ENCODE measurements around the gene GPBAR1. TPM values are rescaled to one million over a fixed set of nuclear protein-coding genes. Genes with fewer than 3 reads are reported as not detected.

GPBAR1 gene
- total RNA-seq, 4 donors from 2014 or later = 3.3 to 7.0 (median 3.9) TPM

DNA sequence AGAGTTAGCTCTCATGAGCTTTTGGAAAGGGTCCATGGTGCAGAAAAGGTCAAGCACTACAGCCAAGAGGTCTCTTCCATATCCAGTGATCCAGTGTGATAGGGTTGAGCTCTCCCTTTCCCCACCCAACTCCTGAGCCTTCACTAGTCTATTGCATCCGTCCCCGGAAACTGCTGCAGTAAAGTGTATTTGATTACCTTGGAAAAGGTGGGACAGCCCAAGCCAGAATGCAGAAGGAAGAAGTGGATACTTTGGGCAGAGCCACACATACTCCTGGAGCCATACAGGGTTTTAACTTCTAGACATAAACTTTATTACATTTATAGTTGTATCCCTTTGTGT lies 13.1 kb downstream of the GPBAR1 start:
- H3K27ac ChIP-seq = peak overlapping the region in 3 of 4 donors; percentile 63 to 76 (median 69)

GRCh38 chr2:218274586-218274985 lies 13.8 kb downstream of the GPBAR1 start:
- DNase-seq = no peak
- peaks cover 0 to 44% (median 20%) of the 10 kb centered on the region in 4 donors for H3K4me1 ChIP-seq
- peaks cover 0 to 62% (median 3%) of the 10 kb centered on the region in 3 donors for H3K36me3 ChIP-seq
- no peaks in the 10 kb centered on the region for H3K27me3 ChIP-seq
- H3K9me3 ChIP-seq = no peaks in the 10 kb centered on the region
- H3K4me3 ChIP-seq = no peak overlapping the region
- H3K27ac ChIP-seq = peak overlapping the region in 2 of 4 donors; percentile 63 to 76
- TF ChIP-seq POLR2A (IDR thresholded peaks at IDR 0.05) = no peak
- TF ChIP-seq, protein P1, sequence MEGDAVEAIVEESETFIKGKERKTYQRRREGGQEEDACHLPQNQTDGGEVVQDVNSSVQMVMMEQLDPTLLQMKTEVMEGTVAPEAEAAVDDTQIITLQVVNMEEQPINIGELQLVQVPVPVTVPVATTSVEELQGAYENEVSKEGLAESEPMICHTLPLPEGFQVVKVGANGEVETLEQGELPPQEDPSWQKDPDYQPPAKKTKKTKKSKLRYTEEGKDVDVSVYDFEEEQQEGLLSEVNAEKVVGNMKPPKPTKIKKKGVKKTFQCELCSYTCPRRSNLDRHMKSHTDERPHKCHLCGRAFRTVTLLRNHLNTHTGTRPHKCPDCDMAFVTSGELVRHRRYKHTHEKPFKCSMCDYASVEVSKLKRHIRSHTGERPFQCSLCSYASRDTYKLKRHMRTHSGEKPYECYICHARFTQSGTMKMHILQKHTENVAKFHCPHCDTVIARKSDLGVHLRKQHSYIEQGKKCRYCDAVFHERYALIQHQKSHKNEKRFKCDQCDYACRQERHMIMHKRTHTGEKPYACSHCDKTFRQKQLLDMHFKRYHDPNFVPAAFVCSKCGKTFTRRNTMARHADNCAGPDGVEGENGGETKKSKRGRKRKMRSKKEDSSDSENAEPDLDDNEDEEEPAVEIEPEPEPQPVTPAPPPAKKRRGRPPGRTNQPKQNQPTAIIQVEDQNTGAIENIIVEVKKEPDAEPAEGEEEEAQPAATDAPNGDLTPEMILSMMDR (IDR thresholded peaks at IDR 0.05) = no peak

More for the DNA sequence above, 13.1 kb downstream of the GPBAR1 start:
- peaks cover 0 to 49% (median 22%) of the 10 kb centered on the region in 4 donors for H3K4me1 ChIP-seq
- TF ChIP-seq, protein P1 (IDR thresholded peaks at IDR 0.05) = no peak
- no peak for TF ChIP-seq POLR2A (IDR thresholded peaks at IDR 0.05)
- DNase-seq = no peak
- H3K4me3 ChIP-seq = no peak overlapping the region
- peaks cover 0 to 55% (median 3%) of the 10 kb centered on the region in 3 donors for H3K36me3 ChIP-seq
- no peaks in the 10 kb centered on the region for H3K9me3 ChIP-seq
- H3K27me3 ChIP-seq = no peaks in the 10 kb centered on the region

GRCh38 chr2:218275371-218276072 lies 14.7 kb downstream of the GPBAR1 start:
- TF ChIP-seq POLR2A (IDR thresholded peaks at IDR 0.05) = no peak
- TF ChIP-seq, protein P1 (IDR thresholded peaks at IDR 0.05) = no peak
- Histone ChIP-seq H3K36me3 (peaks cover 0 to 71% (median 3%) of the 10 kb centered on the region in 3 donors), H3K27ac (peak overlapping the region in 1 of 4 donors; percentile 76), H3K9me3 (no peaks in the 10 kb centered on the region), H3K27me3 (no peaks in the 10 kb centered on the region), H3K4me3 (no peak overlapping the region), H3K4me1 (peaks cover 0 to 44% (median 20%) of the 10 kb centered on the region in 4 donors)
- DNase-seq = no peak

- H3K4me3 ChIP-seq = no peak overlapping the region
- peak overlapping the region in 1 of 4 donors; percentile 39 for H3K27ac ChIP-seq
- no peaks in the 10 kb centered on the region for H3K27me3 ChIP-seq
- TF ChIP-seq POLR2A (IDR thresholded peaks at IDR 0.05) = no peak
- TF ChIP-seq, protein P1 (IDR thresholded peaks at IDR 0.05) = peak in 1 of 6 experiments; percentile 16
- DNase-seq = no peak
- no peaks in the 10 kb centered on the region for H3K9me3 ChIP-seq
- H3K4me1 ChIP-seq = peaks cover 0 to 34% (median 7%) of the 10 kb centered on the region in 4 donors
- H3K36me3 ChIP-seq = peaks cover 0 to 88% (median 3%) of the 10 kb centered on the region in 3 donors
These were observed 16.4 kb downstream of the GPBAR1 start for GRCh38 chr2:218276986-218277755.

DNA sequence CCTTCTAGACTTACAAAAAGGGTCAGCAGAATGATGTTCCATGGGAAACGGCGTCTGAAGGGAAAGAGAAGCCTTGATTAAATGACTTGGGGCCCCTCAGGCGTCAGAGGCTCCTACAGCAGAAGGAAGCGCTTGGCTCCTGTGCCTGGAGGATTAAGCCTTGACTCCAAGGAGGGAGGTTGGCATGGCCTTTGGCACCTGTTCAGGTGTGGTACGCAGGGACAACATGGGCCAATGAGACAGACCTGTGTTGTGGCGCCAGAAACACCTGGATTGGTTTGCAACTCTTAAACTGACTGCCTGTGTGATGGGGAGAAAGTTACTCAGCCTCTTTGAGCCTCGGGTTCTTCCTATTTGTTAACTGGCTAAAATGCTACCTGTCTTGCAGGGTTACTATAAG lies 17.1 kb downstream of the GPBAR1 start:
- no peak for TF ChIP-seq POLR2A (IDR thresholded peaks at IDR 0.05)
- TF ChIP-seq, protein P1 (IDR thresholded peaks at IDR 0.05) = no peak
- no peak overlapping the region for H3K4me3 ChIP-seq
- H3K27me3 ChIP-seq = no peaks in the 10 kb centered on the region
- no peak overlapping the region for H3K27ac ChIP-seq
- DNase-seq = no peak
- H3K36me3 ChIP-seq = peaks cover 0 to 93% (median 3%) of the 10 kb centered on the region in 3 donors
- no peaks in the 10 kb centered on the region for H3K9me3 ChIP-seq
- H3K4me1 ChIP-seq = peaks cover 0 to 34% (median 2%) of the 10 kb centered on the region in 4 donors
